Psoas muscle (tissue), 8 donors: ENCODE measurements around the gene ZNF263. TPM values are rescaled to one million over a fixed set of nuclear protein-coding genes. Genes with fewer than 3 reads are reported as not detected.
A peak's percentile ranks its signal among the peaks of the same experiment; 100 is the strongest.
"Not testable (repeated sequence)": the region's sequence is repeated elsewhere in the genome, so short reads cannot be mapped to it uniquely, and the experiment has no call there.

Experiments used
- ATAC-seq, 4 donors: fragments of 200-7000 bp; cut with Tn5 transposase; one replicate each; pipeline ENCODE4 v1.9.1; 2020; ENCODE audit warnings: moderate library complexity in 3 of 4, mild to moderate bottlenecking in 2 of 4
- DNase-seq, 2 donors: peaks; one replicate each; pipeline ENCODE4 v3.0.0-alpha.2; 2020
- H3K27ac ChIP-seq: fragments of 200-600 bp; one replicate; pipeline ENCODE4 v1.8.0; 2022
- H3K27me3 ChIP-seq, 3 donors: fragments of 200-600 bp in 1 of 3; one replicate each; pipeline versions ENCODE4 v1.6.1 to v1.8.0; 2013 to 2022; ENCODE audit warnings: low read length in 2 of 3, mild to moderate bottlenecking in 2 of 3, moderate library complexity in 1 of 3; ENCODE audit not compliant: insufficient read depth in 3 of 3
- H3K36me3 ChIP-seq, 2 donors: fragments of 200-600 bp in 1 of 2; one replicate each; pipeline versions ENCODE4 v1.6.1 to v1.8.0; 2013 to 2022; ENCODE audit warnings: low read depth in 1 of 2, mild to moderate bottlenecking in 1 of 2, moderate library complexity in 1 of 2; ENCODE audit not compliant: insufficient read depth in 1 of 2
- H3K4me1 ChIP-seq: fragments of 200-600 bp; one replicate; pipeline ENCODE4 v1.8.0; 2022
- H3K4me3 ChIP-seq: fragments of 200-600 bp; one replicate; pipeline ENCODE4 v1.8.0; 2022; ENCODE audit warnings: mild to moderate bottlenecking
- H3K9me3 ChIP-seq: fragments of 200-600 bp; one replicate; pipeline ENCODE4 v1.8.0; 2022
- WGBS, 3 donors: extraction: QIAGEN DNeasy Blood & Tissue Kit; methylation state at CpG; one replicate each; pipeline versions ENCODE4 v1.1.6 to v1.1.7; 2013; 5-methylcytosine and 5-hydroxymethylcytosine counted together
- intact Hi-C, 2 donors: fragments of 100-400 bp; cut with DNase I; formaldehyde crosslinking; loops; one replicate each; pipeline versions ENCODE4 v1.11.0 to v1.14.2; 2022
- polyA plus RNA-seq, 3 donors: library from polyadenylated mRNA; stranded (reverse); fragments of 200-250 nt; gene quantifications; one replicate each; pipeline ENCODE4 v1.2.3, GENCODE V29; 2013
- total RNA-seq, 4 donors: library from RNA; stranded (reverse); fragmentation: NEBNext Ultra II Directional in 2 of 4; extraction: Animal tissue kit (Norgen Biotek cat#: 25700) in 2 of 4; gene quantifications; one replicate each; pipeline versions ENCODE4 v1.2.1 to v1.2.4, GENCODE V29; 2021 to 2023
- TF ChIP-seq, protein P1 (sequence below): fragments of 200-600 bp; IDR thresholded peaks from one replicate; pipeline ENCODE4 v1.8.0; 2022; ENCODE audit warnings: antibody characterized with exemption
- donor health status: healthy with polysubstance abuse.
- donor health status: DM: no; HTN: no; CAD: no; lungs with moderate emphysema.
- donor health status: Bipolar disorder and iron deficiency.
- donor health status: healthy.
- donor health status: DM: yes; HTN: yes; CAD: no.
- donor health status: DM: no; HTN: no; CAD: no.
- donor health status: DM: no; HTN: no; CAD: no.
- donor health status: DM: yes; HTN: yes; CAD: no.

Gene ZNF263
- total and polyA plus RNA-seq, 7 donors: 6.1 to 23.9 (median 11.8) TPM

DNA sequence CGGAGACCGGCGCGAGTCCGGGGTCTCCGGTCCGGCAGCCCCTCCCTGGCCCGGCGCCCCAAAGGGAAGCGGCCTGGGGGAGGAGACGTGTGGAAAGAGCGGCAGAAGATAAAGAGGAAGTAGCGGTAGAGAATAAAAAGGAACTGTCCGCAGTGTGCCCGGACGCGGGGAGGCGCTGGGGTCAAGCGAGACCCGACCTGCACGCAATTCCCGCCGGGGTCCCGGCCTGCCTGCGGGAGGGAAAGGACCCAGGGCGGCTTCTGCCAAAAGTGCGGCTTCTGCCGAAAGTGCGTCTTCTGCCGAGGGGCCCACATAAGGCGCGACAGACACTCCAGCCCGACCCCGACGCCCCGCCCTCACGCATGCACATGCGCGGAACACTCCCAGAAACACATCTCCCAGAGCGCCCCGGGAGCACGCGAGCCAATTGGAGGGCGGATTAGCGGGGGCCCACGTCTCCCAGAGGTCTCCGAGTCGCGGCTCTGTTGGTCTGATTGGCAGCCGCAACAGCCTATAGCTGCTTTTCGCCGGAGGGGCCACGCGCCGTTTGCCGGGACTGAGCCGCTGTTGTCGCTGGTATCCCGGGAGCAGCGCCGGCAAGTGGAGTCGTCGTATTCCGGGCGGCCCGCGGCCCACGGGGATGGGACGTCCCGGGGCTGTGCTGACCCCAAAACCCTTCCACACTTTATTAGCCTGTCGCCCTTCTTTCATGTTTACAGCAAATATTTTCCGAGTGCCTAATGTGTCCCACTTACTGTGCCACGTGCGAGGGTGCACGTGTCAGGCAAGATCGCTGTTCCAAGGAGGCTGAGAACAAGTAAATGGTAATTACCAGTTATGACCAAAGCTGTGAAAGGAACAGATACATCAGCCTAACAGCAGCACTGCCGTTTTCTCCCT, 18.9 kb upstream of the ZNF263 start:
- ATAC-seq (peak; percentile 97 to 98 (median 97)), DNase-seq (peak; percentile 98)
- no peaks in the 10 kb centered on the region for H3K9me3 ChIP-seq
- TF ChIP-seq, protein P1, sequence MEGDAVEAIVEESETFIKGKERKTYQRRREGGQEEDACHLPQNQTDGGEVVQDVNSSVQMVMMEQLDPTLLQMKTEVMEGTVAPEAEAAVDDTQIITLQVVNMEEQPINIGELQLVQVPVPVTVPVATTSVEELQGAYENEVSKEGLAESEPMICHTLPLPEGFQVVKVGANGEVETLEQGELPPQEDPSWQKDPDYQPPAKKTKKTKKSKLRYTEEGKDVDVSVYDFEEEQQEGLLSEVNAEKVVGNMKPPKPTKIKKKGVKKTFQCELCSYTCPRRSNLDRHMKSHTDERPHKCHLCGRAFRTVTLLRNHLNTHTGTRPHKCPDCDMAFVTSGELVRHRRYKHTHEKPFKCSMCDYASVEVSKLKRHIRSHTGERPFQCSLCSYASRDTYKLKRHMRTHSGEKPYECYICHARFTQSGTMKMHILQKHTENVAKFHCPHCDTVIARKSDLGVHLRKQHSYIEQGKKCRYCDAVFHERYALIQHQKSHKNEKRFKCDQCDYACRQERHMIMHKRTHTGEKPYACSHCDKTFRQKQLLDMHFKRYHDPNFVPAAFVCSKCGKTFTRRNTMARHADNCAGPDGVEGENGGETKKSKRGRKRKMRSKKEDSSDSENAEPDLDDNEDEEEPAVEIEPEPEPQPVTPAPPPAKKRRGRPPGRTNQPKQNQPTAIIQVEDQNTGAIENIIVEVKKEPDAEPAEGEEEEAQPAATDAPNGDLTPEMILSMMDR: peak; percentile 5
- peaks cover 3% of the 10 kb centered on the region for H3K4me1 ChIP-seq
- WGBS, 3 donors: 1 to 2% (median 2%) methylated on average over 72 to 77 of the region's 77 CpGs
- H3K4me3 ChIP-seq: peak overlapping the region; percentile 80
- no peaks in the 10 kb centered on the region for H3K27me3 ChIP-seq
- intact Hi-C loops: loop anchor here (1.0 to 10.0 kb wide), 3 partner anchors 18 to 230 kb away; partner anchors contain the start of genes ZNF263 (in 2 of the 2) and C16orf90 (in 1 of the 2)
- peaks cover 0 to 18% of the 10 kb centered on the region in 2 donors for H3K36me3 ChIP-seq
- H3K27ac ChIP-seq: peak overlapping the region; percentile 95

DNA sequence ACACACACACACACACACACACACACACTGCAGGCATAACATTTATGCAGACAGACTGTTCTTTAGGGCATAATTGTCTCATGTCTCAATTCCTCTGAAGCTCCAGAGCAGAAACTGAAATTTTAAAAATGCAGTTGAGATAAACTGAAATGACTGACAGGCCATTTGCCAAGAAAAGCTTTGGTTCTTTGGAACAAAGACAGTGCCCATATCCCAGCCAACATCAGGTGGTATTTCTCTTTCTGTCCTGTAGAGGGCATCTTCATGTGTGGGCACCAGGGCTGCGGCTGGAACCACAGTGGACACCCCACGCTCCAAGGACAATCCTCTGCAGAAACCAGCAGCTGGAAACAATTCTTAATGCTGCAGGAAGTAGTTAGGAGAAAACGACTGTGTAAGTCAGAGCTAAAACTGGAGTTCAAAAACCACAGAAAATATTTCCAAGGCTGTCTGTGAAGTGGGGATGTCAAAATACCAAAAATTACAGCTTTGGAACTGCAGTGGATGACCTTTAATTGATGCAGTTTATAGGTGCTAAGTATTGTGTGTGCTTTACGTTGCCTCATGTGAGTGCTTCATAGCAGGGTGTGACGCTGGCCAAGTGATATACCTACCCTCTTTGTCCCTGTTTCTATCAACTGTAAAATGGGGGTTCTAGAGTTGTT, 16.3 kb upstream of the ZNF263 start:
- intact Hi-C loops: loop anchor here in 1 of 2 donors (10.0 kb wide), 1 partner anchor 228 kb away; the partner anchor contains the start of gene C16orf90
- ATAC-seq: no peak
- Histone ChIP-seq H3K27ac (no peak overlapping the region), H3K4me1 (peaks cover 3% of the 10 kb centered on the region), H3K36me3 (peaks cover 0 to 18% of the 10 kb centered on the region in 2 donors), H3K27me3 (no peaks in the 10 kb centered on the region), H3K4me3 (no peak overlapping the region), H3K9me3 (peaks cover 4% of the 10 kb centered on the region)
- 59 to 63% (median 62%) methylated on average over 5 of the region's 5 CpGs for WGBS, 3 donors
- TF ChIP-seq, protein P1: peak; percentile 12
- no peak for DNase-seq

DNA sequence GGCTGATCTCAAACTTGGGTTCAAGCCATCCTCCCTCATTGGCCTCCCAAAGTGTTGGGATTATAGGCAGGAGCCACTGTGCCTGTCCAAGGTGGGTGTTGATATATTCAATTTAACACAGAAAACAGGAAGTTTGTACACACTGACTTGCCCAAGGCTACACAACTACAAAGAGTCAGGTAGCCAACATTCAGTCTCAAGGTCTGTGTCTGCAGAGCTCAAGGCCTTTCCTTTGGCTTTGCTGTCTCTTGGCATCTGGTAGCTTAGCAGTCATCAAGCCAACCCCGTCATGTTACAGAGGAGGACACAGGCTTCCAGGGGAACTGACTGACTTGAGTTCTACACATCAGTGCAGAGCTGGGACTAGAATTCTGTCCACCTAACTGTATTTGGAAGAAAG, 15.0 kb upstream of the ZNF263 start:
- H3K4me1 ChIP-seq: no peaks in the 10 kb centered on the region
- 59 to 70% (median 68%) methylated on average over 1 of the region's 1 CpG for WGBS, 3 donors
- H3K4me3 ChIP-seq: no peak overlapping the region
- TF ChIP-seq, protein P1: no peak
- no peak overlapping the region for H3K27ac ChIP-seq
- DNase-seq (no peak), ATAC-seq (no peak)
- H3K36me3 ChIP-seq: peaks cover 0 to 18% of the 10 kb centered on the region in 2 donors
- no peaks in the 10 kb centered on the region for H3K27me3 ChIP-seq
- H3K9me3 ChIP-seq: peaks cover 4% of the 10 kb centered on the region
- intact Hi-C loops: loop anchor here in 1 of 2 donors (10.0 kb wide), 1 partner anchor 227 kb away; the partner anchor contains the start of gene C16orf90

DNA sequence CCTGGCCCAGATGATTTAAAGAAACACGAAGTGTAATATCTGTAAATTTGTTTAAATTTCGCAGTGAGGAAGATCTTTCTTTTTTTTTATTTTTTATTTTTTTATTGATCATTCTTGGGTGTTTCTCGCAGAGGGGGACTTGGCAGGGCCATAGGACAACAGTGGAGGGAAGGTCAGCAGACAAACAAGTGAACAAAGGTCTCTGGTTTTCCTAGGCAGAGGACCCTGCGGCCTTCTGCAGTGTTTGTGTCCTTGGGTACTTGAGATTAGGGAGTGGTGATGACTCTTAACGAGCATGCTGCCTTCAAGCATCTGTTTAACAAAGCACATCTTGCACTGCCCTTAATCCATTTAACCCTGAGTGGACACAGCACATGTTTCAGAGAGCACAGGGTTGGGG, 12.6 kb upstream of the ZNF263 start:
- H3K27me3 ChIP-seq, H3K4me1 ChIP-seq, ATAC-seq, DNase-seq, H3K4me3 ChIP-seq, H3K27ac ChIP-seq, intact Hi-C loops, H3K9me3 ChIP-seq: not testable (repeated sequence)
- 71 to 85% (median 73%) methylated on average over 5 of the region's 5 CpGs for WGBS, 3 donors
- peaks cover 0 to 18% of the 10 kb centered on the region in 2 donors for H3K36me3 ChIP-seq

DNA sequence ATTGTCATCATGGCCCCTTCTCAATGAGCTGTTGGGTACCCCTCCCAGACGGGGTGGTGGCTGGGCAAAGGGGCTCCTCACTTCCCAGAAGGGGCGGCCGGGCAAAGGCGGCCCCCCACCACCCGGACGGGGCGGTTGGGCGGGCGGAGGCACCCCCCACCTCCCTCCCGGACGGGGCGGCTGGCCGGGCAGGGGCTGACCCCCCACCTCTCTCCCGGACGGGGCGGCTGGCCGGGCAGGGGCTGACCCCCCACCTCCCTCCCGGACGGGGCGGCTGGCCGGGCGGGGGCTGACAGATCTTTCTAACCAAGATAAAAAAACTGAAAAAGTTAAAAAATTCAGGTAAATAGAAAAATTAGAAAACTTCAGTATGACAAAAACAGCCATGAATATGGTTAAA, 12.0 kb upstream of the ZNF263 start:
- H3K27me3 ChIP-seq, H3K4me1 ChIP-seq, intact Hi-C loops, H3K4me3 ChIP-seq, H3K27ac ChIP-seq, H3K9me3 ChIP-seq, ATAC-seq, DNase-seq: not testable (repeated sequence)
- WGBS, 3 donors: 90 to 93% (median 93%) methylated on average over 22 of the region's 22 CpGs
- peaks cover 0 to 18% of the 10 kb centered on the region in 2 donors for H3K36me3 ChIP-seq
